ENCODE data around the gene GFOD1. TPM values are rescaled to one million over a fixed set of nuclear protein-coding genes. Genes with fewer than 3 reads are reported as not detected.

The GFOD1 gene
- total RNA-seq, 4 donors from 2014 or later = 18.3 to 49.1 (median 29.0) TPM

- TF ChIP-seq EP300 (IDR thresholded peaks at IDR 0.05) = no peak
- no peak for TF ChIP-seq POLR2AphosphoS5 (IDR thresholded peaks at IDR 0.05)
- TF ChIP-seq POLR2A (IDR thresholded peaks at IDR 0.05) = no peak
- no peak for TF ChIP-seq CTCF (IDR thresholded peaks at IDR 0.05)
- peaks cover 0 to 40% (median 14%) of the 10 kb centered on the region in 3 donors for H3K4me1 ChIP-seq
- H3K9me3 ChIP-seq = no peaks in the 10 kb centered on the region
- no peak overlapping the region for H3K4me3 ChIP-seq
- no peaks in the 10 kb centered on the region for H3K27me3 ChIP-seq
- WGBS, 2 donors (ENCODE audit: low coverage in 1 of 2) = 80 to 90% methylated on average over 2 to 7 of the region's 9 CpGs
- ATAC-seq = no peak
- H3K27ac ChIP-seq = no peak overlapping the region
- no peaks in the 10 kb centered on the region for H3K36me3 ChIP-seq
Measured at GRCh38 chr6:13378669-13379590, 108.5 kb downstream of the GFOD1 start.

- 100% methylated on average over 1 to 2 of the region's 2 CpGs for WGBS, 2 donors (ENCODE audit: low coverage in 1 of 2)
- Histone ChIP-seq H3K27me3 (no peaks in the 10 kb centered on the region), H3K36me3 (no peaks in the 10 kb centered on the region), H3K4me1 (peaks cover 0 to 23% (median 3%) of the 10 kb centered on the region in 3 donors), H3K27ac (no peak overlapping the region), H3K9me3 (no peaks in the 10 kb centered on the region), H3K4me3 (no peak overlapping the region)
- TF ChIP-seq CTCF (IDR thresholded peaks at IDR 0.05) (no peak), POLR2A (IDR thresholded peaks at IDR 0.05) (no peak), POLR2AphosphoS5 (IDR thresholded peaks at IDR 0.05) (no peak), EP300 (IDR thresholded peaks at IDR 0.05) (no peak)
- ATAC-seq = no peak
Measured at GRCh38 chr6:13377054-13377758, 110.2 kb downstream of the GFOD1 start.

GRCh38 chr6:13375360-13375878, 112.0 kb downstream of the GFOD1 start:
- no peaks in the 10 kb centered on the region for H3K36me3 ChIP-seq
- H3K9me3 ChIP-seq = no peaks in the 10 kb centered on the region
- peaks cover 0 to 5% (median 0%) of the 10 kb centered on the region in 3 donors for H3K4me1 ChIP-seq
- no peak overlapping the region for H3K4me3 ChIP-seq
- WGBS, 2 donors (ENCODE audit: low coverage in 1 of 2) = 91 to 96% methylated on average over 4 to 6 of the region's 9 CpGs
- ATAC-seq = no peak
- no peaks in the 10 kb centered on the region for H3K27me3 ChIP-seq
- TF ChIP-seq POLR2A (IDR thresholded peaks at IDR 0.05) (no peak), EP300 (IDR thresholded peaks at IDR 0.05) (no peak), CTCF (IDR thresholded peaks at IDR 0.05) (no peak)
- no peak overlapping the region for H3K27ac ChIP-seq

- TF ChIP-seq POLR2A (IDR thresholded peaks at IDR 0.05) (no peak), EP300 (IDR thresholded peaks at IDR 0.05) (no peak), POLR2AphosphoS5 (IDR thresholded peaks at IDR 0.05) (no peak), CTCF (IDR thresholded peaks at IDR 0.05) (no peak)
- Histone ChIP-seq H3K4me1 (no peaks in the 10 kb centered on the region), H3K27me3 (no peaks in the 10 kb centered on the region), H3K36me3 (no peaks in the 10 kb centered on the region), H3K4me3 (no peak overlapping the region), H3K27ac (no peak overlapping the region), H3K9me3 (no peaks in the 10 kb centered on the region)
- WGBS, 2 donors (ENCODE audit: low coverage in 1 of 2) = 85 to 100% methylated on average over 1 of the region's 1 CpG
- no peak for ATAC-seq
Measured at GRCh38 chr6:13373919-13374318, 113.5 kb downstream of the GFOD1 start.

Measured in gastroesophageal sphincter (tissue), 4 donors.